Fibroblast of the aortic adventitia (primary cell): ENCODE results near the gene CDK5. TPM values are rescaled to one million over a fixed set of nuclear protein-coding genes. Genes with fewer than 3 reads are reported as not detected.

Experiments used
- DNase-seq: peaks from one replicate; pipeline ENCODE4 v3.0.0-alpha.2; 2010; ENCODE audit warnings: low read depth
- H3K4me3 ChIP-seq: 2 replicates; pipeline ENCODE4 v1.5.1; 2011; ENCODE audit warnings: low read depth, mild to moderate bottlenecking, control low read depth, low read length, moderate library complexity
- CTCF ChIP-seq: IDR thresholded peaks from 2 replicates; pipeline ENCODE4 v1.5.1; 2011; ENCODE audit warnings: mild to moderate bottlenecking, low read length, control low read depth, inconsistent platforms; ENCODE audit not compliant: insufficient read depth
- total RNA-seq: library from RNA; depleted of rRNA; stranded (reverse); fragments of >200 nt; gene quantifications from 2 replicates; pipeline ENCODE4 v1.2.3, GENCODE V29; 2012; ENCODE audit warnings: low replicate concordance

Gene CDK5
- total RNA-seq, 1 donor = 16.1 TPM

GRCh38 chr7:151065516-151065915 is 7.8 kb upstream of the CDK5 start:
- H3K4me3 ChIP-seq = no peak overlapping the region
- DNase-seq = no peak
- no peak for TF ChIP-seq CTCF

- no peak for TF ChIP-seq CTCF
- DNase-seq = no peak
- no peak overlapping the region for H3K4me3 ChIP-seq
Measured at GRCh38 chr7:151064993-151065392, 7.3 kb upstream of the CDK5 start.

GRCh38 chr7:151064454-151064853 is 6.8 kb upstream of the CDK5 start:
- TF ChIP-seq CTCF = no peak
- no peak overlapping the region for H3K4me3 ChIP-seq
- DNase-seq = no peak

GRCh38 chr7:151063212-151063561 is 5.5 kb upstream of the CDK5 start:
- no peak for TF ChIP-seq CTCF
- DNase-seq = peak; percentile 71
- peak overlapping the region; percentile 39 for H3K4me3 ChIP-seq

- TF ChIP-seq CTCF = no peak
- H3K4me3 ChIP-seq = peak overlapping the region; percentile 53
Measured at GRCh38 chr7:151062399-151063211, 4.9 kb upstream of the CDK5 start.

GRCh38 chr7:151062111-151062398 is 4.4 kb upstream of the CDK5 start:
- H3K4me3 ChIP-seq = peak overlapping the region; percentile 82
- no peak for TF ChIP-seq CTCF
- DNase-seq = no peak

More at GRCh38 chr7:151062399-151063211, 4.9 kb upstream of the CDK5 start:
- peak; percentile 62 for DNase-seq
